Measurements from ENCODE around the gene SIX1.

DNA sequence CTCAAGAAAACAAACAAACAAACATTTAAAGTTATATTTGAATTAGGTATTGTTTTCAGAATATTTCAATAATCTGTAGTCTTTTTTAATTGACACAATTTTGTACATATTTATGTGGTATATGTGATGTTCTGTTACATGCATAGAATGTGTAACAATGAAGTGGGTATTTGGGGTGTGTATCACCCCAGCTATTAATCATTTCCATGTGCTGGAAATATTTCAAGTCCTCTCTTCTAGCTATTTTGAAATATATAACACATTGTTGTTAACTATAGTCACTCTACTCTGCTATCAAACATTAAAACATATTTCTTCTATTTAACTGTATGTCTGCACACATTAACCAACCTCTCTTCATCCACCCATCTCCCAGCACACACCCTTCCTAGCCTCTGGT, 32.0 kb upstream of the SIX1 start:
- TF ChIP-seq POLR2A (IDR thresholded peaks at IDR 0.05), result no peak
- TF ChIP-seq, protein P1, sequence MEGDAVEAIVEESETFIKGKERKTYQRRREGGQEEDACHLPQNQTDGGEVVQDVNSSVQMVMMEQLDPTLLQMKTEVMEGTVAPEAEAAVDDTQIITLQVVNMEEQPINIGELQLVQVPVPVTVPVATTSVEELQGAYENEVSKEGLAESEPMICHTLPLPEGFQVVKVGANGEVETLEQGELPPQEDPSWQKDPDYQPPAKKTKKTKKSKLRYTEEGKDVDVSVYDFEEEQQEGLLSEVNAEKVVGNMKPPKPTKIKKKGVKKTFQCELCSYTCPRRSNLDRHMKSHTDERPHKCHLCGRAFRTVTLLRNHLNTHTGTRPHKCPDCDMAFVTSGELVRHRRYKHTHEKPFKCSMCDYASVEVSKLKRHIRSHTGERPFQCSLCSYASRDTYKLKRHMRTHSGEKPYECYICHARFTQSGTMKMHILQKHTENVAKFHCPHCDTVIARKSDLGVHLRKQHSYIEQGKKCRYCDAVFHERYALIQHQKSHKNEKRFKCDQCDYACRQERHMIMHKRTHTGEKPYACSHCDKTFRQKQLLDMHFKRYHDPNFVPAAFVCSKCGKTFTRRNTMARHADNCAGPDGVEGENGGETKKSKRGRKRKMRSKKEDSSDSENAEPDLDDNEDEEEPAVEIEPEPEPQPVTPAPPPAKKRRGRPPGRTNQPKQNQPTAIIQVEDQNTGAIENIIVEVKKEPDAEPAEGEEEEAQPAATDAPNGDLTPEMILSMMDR (IDR thresholded peaks at IDR 0.05), result no peak
- no peak for TF ChIP-seq EP300 (IDR thresholded peaks at IDR 0.05)
